NCI-H510A treated with DMSO at 0.1 percent for 48 hours (cell line): ENCODE measurements around the gene MRPS15.
"Not testable (repeated sequence)": the region's sequence is repeated elsewhere in the genome, so short reads cannot be mapped to it uniquely, and the experiment has no call there.

Experiments
- DNase-seq: peaks from one replicate; lab custom pipeline; 2025; lab: John Stamatoyannopoulos, UW

Gene MRPS15

DNA sequence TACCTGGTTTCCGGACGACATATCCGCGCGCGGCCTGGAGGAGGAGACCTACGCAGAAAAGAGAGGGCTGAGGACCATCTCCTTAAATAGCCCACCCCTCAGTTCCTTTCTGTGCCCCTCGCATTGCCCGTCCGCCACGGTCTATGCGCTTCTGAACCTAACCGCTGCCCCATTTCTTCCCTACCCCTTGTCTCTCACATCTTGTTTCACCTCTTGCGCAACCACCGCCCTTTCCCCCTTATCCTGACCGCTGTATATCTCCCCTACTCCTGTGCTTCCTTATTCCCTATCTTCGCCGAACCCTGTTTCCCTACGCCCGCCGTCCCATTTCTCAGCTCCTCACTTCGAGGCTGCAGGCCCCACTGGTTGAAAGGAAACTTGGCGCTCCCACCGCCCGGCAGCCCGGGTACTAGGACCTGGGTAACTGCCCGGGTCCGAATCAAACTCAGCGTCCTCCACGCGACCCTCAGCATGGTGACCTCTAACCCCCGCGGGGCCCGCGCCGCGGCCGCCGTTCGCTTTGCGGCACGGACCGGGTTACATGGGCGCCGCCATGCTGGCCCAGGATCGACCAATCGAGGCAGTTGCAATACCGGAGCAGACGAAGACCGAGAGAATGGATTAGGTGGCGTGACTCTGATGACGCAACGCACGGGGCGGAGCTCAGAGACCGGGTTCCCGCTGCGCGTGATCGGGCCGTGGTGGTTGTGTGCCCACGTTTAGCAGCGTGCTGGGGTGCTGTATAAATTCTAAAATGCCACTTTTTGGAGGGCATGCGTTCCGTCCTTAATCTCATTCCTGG is at the start of gene MRPS15:
Gene MRPS15 (minus strand): TSS at position 582 of the 802 bp plus-strand sequence. CDS start 109 bp downstream, at position 473.
- DNase-seq, result peak; percentile 100

DNA sequence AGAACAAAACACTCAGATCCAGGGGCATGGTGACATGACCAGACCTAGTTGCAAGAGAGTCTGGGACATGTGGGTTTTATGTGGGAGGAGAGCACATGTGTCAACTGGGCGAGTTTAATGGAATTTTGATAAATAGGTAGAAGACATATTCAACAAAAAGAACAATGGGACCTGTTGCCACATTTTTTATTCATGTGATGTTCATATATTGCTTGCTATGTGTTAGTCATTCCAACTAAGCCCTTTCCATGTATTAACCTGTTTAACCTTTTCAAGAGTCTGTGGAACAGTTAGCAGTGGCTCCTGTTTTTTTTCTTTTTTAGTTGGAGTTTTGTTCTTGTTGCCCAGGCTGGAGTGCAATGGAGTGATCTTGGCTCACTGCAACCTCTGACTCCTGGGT is 48.7 kb upstream of the MRPS15 start:
- DNase-seq, result no peak

DNA sequence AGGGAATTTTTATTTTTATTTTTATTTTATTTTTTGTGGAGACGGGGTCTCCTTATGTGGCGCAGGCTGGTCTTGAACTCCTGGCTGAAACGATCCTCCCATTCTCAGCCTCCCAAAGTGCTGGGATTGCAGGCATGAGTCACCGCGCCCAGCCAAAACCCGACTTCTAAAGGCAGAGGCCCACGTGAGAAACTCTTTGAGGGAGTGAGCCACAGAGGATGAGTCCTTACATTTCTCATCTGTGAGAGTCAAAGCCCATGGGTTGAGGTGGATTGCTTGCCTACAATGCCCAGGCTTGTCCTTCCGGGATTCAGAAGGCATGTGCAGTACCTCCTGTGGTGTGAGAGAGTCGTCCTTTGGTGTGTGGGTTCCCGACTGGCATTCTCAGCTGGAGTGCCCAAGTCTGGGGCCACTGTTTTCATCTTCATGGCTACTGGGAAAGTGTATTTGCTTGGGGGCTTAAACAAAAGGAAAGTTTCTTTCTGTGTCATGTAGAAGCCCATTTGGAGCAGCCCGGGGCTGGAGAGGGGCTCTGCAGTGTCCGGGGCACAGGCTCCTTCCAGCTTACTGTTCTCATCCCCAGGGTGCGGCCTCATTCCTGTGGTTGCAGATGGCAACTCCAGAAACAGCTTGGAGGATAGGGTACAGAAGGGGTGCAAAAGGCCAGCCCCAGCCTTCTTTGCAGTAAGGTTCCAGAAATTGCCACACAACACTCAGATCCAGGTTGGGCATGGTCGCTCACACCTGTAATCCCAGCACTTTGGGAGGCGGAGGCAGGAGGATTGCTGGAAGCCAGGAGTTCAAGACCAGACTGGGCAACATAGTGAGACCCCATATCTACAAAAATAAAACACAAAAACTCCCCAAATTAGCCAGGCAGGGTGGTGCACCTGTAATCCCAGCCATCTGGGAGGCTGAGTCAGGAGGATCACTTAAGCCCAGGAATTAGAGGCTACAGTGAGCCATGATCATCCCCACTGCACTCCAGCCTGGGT is 47.9 kb upstream of the MRPS15 start:
- no peak for DNase-seq

DNA sequence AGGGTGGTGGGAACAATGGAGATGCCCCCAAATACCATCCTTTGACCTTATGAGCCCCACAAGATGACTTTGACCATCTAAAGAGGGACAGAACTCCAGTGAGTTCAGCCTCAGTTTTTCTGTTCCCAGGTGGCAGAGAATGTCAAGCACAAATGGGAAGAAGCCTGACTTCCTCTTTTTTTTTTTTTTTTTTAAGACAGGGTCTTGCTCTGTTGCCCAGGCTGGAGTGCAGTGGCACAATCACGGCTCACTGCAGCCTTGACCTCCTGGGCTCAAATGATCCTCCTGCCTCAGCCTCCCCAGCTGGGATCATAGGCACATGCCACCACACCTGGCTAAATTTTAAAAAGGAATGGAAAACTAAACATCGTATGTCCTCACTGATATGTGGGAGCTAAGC is 47.0 kb upstream of the MRPS15 start:
- DNase-seq, result not testable (repeated sequence)

DNA sequence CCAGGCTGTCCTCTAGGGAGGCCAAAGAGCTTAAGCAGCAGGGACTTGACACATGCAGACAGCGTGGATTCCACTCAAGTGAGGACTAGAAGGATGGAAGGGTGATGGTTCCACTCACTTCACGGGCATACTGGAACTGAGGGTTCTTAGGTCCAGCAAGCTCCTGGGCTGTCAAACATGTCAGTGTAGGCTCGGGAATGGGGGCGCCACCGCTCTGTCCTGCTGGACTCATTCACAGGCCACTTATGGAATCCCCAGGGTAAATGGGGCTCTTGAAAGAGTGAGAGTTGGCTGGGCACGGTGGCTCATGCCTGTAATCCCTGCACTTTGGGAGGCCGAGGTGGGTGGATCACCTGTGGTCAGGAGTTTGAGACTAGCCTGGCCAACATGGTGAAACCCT is 46.2 kb upstream of the MRPS15 start:
- DNase-seq, result no peak

DNA sequence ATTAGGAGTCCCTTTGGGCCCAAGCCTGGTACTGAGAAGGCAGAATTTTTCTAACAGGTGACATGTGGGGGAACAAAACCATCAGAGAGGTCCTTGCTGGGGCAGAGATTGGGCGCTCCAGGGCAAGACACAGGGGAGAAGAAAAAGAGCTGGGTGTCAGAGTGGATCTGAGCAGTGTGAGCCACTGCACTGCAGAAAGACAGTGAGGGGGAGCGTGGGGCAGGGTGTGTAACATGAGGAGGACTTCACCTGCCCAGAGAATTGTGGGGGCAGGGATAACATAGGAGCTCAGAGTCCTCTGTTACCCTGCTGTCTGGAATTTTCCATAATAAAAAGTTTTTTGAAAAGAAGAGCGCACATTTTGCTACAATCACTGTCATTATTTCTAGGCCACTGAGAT is 44.1 kb upstream of the MRPS15 start:
- peak; percentile 34 for DNase-seq

DNA sequence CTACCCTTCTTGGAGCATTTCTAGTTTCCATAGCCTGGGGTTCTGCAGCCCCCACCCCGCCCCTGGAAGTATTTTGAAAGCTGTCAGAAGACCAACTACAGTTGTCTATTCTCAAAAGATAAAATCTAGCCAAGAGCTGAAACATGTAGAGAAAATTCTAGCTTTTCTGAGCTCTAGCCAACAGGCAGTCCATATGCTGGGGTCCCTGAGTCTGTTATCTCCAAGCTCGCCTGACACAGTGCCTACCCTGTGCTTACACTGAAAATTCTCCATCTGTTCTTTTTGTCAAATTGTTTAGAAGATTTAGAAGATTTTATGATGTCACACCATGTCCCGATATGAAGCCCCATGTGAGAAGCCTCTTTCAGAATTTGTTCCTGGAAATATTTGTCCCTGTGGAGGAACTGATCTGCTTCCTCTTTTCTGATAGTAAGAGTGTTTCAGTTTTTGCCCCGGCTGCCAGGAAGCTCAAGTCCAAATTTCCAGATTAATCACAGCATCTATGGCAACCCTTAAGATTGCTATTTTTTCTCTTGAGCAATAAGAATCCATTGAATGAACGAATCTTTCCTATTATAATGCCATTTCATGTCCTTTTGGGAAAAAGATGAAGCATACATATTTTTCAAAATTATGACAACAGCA is 42.2 kb upstream of the MRPS15 start:
- no peak for DNase-seq

DNA sequence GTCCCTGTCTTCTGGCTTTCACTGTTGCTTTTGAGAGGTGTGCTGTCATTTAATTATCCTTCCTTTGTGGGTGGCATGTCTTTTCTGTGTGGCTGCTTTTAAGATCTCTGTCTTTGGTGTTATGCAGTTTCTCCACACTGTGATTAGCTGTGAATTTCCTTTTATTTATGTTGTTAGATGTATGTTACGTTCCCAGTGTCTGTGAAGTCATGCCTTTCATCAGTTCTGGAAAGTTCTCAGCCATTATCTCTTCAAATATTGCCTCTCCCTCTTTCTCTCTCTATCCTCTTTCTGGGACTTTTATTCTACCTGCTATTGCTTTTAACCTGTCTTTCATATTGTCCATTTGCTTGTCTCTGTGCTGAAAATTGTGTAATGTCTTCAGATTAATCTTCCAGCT is 39.5 kb upstream of the MRPS15 start:
- no peak for DNase-seq

DNA sequence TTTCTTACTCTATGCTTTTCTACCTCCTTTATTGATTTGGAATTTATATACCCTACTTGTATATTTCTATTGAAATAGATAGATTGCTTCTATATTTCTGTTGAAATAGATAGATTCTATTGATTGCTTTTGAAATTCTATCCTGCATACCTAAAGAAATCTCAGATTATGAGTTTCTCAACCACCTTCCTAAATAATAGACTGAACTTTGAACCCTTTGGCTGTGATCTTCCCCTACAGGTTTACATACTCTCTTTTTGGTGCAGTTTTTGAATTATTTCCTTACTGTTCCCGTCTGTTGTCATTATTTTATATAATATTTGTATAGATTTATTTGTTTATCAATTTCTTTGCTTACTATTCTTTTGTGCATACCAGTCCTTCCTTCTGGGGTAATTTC is 39.0 kb upstream of the MRPS15 start:
- DNase-seq, result no peak

DNA sequence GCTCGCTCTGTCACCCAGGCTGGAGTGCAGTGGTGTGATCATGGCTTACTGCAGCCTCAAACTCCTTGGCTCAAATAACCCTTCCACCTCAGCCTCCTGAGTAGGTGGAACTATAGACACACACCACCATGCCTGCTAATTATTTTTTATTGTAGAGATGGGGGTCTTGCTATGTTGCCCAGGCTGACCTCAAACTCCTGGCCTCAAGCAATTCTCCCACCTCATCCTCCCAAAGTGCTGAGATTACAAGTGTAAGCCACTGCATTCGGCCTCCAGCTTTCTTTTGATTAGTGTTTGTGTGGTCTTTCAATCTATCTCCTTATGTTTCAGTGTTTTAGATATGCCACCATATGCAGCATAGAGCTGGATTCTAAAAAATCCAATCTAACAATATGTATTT is 38.4 kb upstream of the MRPS15 start:
- no peak for DNase-seq

DNA sequence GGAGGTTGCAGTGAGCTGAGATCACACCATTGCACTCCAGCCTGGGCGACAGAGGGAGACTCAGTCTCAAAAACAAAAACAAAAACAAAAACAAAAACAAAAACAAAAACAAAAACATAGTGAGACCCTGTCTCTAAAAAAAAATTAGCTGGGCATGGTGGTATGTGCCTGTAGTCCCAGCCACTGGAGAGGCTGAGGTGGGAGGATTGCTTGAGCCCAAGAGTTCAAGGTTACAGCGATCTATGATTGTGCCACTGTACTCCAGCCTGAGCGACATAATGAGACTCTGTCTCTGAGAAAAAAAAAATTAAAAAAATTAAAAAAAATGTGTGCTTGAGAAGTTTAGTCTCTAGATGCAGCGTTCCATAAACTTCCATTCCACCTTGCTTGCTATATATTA is 37.7 kb upstream of the MRPS15 start:
- not testable (repeated sequence) for DNase-seq

DNA sequence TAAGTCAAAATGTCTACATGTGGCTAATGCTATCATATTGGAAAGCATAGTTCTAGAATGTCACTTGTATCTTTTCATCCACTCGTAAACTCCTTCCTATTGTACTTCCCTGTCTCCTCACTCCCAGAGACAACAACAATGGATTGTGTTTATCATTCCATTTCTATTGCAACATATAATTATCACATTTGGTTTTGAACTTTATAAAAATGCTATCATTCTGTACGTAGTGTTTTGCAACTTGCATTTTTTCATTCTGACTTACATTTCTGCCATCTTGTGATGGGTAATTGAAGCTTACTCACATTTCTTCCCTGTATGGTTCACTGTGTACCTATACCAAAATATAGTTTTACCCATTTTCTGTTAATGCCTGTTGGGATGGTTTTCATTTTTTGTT is 33.0 kb upstream of the MRPS15 start:
- no peak for DNase-seq

DNA sequence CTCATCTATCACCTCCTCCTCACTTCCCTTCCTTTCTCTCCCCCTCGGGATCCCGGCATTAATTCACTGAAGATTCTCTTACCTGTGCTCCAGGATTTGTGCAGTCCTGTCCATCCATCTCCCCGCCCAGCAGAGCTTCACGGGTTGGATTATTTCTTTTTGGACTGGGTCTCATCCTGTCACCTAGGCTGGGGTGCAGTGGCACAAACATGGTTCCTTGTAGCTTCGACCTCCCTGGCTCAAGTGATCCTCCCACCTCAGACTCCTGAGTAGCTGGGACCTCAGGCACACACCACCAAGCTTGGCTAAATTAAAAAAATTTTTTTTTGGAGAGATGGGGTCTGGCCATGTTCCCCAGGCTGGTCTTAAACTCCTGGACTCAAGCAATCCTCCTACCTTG is 30.8 kb upstream of the MRPS15 start:
- DNase-seq, result no peak

DNA sequence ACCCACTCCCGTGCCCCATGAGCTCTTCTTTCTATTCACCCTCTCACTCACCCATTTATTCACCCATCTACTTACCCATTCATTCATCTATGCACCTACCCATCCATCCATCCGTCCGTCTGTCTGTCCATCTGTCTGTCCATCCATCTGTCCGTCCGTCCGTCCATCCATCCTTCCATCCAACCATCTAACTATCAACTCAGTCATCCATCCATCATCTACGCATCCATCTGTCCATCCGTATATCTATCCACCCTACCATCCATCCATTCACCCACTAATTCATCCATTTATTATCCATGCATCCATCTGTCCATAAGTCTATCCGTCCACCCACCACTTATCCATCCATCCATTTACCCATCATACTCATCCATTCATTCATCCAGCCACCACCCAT is 29.3 kb upstream of the MRPS15 start:
- DNase-seq, result no peak

DNA sequence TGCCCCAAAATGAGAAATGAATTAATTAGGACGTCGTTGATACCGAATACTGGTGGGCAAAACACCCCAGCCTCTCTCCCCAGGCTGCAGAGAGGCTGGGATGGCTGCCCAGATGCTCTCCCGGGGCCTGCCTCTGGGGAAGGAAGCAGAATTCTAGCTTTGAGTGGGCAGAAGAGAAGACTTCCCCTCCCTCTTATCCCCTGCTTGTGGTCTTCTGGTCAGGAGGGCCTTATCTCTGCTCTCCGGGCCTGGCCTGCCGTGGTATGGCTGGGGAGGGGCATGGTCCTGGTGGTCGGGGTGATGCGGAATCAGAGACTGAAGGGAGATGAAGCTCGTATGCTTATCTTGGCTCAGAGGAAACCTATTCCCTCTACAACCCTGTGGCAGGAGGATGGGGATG is 28.3 kb upstream of the MRPS15 start:
- no peak for DNase-seq

DNA sequence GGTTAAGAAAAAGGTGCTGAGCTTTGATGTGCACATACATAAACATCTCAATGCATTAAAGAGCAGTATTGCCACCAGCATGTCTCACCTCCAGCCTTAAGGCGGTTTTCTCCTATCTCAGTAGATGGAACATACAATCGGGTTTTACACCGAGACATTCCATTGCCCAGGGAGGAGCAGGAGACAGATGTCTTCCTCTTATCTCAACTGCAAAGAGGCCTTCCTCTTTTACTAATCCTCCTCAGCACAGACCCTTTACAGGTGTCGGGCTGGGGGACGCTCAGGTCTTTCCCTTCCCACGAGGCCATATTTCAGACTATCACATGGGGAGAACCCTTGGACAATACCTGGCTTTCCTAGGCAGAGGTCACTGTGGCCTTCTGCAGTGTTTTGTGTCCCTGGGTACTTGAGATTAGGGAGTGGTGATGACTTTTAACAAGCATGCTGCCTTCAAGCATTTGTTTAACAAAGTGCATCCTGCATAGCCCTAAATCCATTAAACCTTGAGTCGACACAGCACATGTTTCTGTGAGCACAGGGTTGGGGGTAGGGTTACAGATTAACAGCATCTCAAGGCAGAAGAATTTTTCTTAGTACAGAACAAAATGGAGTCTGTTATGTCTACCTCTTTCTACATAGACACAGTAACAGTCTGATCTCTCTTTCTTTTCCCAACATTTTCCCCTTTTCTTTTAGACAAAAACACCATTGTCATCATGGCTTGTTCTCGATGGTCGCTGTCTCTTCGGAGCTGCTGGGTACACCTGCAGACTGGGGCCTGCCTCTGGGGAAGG is 25.3 kb upstream of the MRPS15 start:
- DNase-seq, result not testable (repeated sequence)

DNA sequence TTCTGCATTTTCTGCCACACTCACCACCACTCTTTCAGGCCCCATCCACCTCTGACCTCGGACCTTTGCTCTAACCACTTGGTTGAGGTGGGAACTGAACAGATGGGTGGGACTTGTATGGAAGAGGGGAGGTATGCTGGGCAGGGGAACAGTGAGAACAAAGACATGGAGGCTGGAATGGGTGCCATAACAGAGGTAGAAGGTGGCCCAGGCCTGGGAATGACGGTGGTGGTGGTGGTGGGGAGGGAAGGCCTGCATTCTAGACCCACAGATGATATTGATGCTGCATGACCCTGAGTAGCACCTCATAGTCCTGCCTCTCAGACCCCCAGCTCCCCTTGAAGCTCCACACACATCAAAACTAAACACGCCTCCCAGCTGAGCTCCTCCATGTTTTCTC is 23.7 kb upstream of the MRPS15 start:
- DNase-seq, result no peak

DNA sequence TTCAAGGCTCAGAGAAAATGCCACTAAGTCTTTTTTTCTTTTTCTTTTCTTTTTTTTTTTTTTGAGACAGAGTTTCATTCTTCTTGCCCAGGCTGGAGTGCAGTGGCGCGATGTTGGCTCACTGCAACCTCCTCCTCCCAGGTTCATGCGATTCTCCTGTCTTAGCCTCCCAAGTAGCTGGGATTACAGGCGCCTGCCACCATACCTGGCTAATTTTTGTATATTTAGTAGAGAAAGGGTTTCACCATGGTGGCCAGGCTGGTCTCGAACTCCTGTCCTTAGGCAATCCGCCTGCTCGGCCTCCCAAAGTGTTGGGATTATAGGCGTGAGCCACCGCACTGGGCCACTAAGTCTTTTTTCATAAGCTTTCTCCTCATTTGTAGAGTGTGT is 23.1 kb upstream of the MRPS15 start:
- DNase-seq, result not testable (repeated sequence)

DNA sequence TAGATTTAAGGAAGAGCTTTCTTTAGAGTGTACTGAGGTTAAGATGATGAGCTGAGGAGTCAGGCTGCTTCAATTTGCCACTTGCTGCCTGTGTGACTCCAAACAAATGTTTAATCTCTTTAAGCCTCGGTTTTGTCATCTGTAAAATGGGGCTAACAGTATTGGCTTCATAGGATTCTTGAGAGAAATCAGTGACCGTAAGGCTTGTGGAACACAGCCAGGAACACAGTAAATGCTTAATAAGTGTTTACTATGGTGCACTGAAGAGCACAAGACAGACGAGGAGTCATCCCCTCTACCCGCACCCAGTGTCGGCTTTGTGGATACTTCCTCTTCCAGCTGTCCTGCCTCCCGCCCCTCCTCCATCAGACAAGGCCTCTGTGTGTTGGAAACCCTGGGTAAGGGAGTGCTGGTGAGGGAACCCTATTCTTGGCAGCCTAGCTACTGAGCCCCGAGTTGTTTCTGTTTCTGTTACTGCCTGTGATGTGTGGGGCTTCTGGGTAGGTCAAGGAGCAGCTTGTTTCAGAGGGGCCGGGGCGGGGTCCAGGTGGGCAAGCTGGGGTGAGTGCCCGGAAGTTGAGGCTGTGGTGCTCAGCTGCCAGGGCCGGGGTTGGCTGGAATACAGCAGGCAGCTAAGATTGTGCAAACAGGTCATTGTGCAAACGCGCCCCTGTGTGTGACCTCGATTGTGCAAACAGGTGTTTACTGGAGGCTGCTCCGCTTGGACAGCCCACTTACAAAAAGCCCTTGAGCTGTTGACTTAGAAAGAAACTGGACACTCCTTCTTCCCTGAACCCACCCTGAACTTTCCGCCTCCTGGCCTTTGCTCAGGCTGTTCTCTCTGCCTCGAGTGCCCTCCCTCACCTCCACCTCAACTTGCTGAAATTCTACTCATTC is 22.5 kb upstream of the MRPS15 start:
- DNase-seq, result peak; percentile 99

DNA sequence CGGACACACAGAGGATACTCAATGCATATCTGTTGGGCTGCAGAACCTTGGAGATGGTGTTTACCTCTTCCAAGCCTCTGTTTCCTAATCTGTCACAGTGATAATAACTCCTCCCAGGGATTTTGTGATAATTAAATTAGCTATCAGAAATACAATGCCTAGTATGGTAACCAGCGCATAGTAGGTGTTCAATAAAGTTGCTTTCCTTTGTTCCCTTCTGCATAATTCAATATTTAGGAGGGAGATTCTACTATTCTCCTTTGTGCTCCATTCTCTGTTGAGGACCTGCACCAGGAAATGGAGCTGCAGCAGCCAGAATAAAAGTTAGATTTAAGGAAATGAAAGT is 21.9 kb upstream of the MRPS15 start:
- no peak for DNase-seq

DNA sequence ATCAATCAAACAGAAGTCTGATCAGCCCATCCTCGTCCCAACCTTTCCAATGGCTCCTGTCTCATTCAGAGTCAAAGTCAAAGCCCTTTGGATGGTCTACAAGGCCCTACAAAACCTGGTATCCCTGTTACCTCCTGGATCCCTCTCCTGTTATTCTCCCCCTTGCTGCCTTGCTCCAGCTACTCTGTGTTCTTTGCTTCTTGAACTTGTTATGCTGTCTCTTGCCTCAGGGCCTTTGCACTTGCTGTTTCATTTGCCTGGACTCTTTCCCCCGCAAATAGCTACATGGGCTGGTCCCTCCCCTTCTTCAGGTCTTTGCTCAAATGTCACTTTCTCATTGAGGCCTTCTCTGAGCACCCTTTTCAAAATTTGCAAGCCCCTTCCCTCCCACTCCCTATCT is 19.9 kb upstream of the MRPS15 start:
- no peak for DNase-seq
